H1 (cell line): ENCODE data around the gene PHC2. TPM values are rescaled to one million over a fixed set of nuclear protein-coding genes. Genes with fewer than 3 reads are reported as not detected.

Experiments used
- CTCF ChIA-PET: fragments of 300-600 bp; sonication (Branson Sonifier 250); formaldehyde crosslinking; loops from one replicate; lab custom pipeline; 2021; ENCODE audit not compliant: partially characterized antibody; lab: Charles Lee
- POLR2A ChIA-PET: fragments of 300-600 bp; sonication (Branson Sonifier 250); formaldehyde crosslinking; loops from one replicate; lab custom pipeline; 2021; ENCODE audit warnings: inconsistent platforms; ENCODE audit not compliant: partially characterized antibody; lab: Charles Lee
- DNase-seq, 2 experiments: peaks; one replicate each; pipeline versions ENCODE4 v3.0.0 to v3.0.0-alpha.2; 2010 to 2022; ENCODE audit warnings: low spot score in 2 of 2, low read depth in 1 of 2, mixed read lengths in 1 of 2
- FAIRE-seq: peaks from 2 replicates; lab custom pipeline; 2011; peaks lifted over from hg19 to GRCh38; lab: Jason Lieb, UNC
- H2AFZ ChIP-seq: 2 replicates; pipeline ENCODE4 v1.8.1; 2012; ENCODE audit warnings: low read length, inconsistent platforms
- H2AK5ac ChIP-seq: 2 replicates; pipeline ENCODE4 v1.6.1; 2013; ENCODE audit warnings: low read depth, low read length
- H2BK120ac ChIP-seq: replicated peaks from 2 replicates; pipeline ENCODE3; 2013; ENCODE audit warnings: low read depth, low read length, inconsistent platforms
- H2BK12ac ChIP-seq: 2 replicates; pipeline ENCODE4 v1.6.1; 2013; ENCODE audit warnings: low read depth, low read length
- H2BK15ac ChIP-seq: 2 replicates; pipeline ENCODE4 v1.6.1; 2013; ENCODE audit warnings: low read length
- H2BK20ac ChIP-seq: 2 replicates; pipeline ENCODE4 v1.6.1; 2013; ENCODE audit warnings: low read length
- H2BK5ac ChIP-seq: 2 replicates; pipeline ENCODE4 v1.6.1; 2013; ENCODE audit warnings: low read depth, low read length
- H3K14ac ChIP-seq: 2 replicates; pipeline ENCODE4 v1.6.1; 2013; ENCODE audit warnings: inconsistent platforms; ENCODE audit not compliant: insufficient read length
- H3K18ac ChIP-seq: 2 replicates; pipeline ENCODE4 v1.6.1; 2013; ENCODE audit warnings: low read length; ENCODE audit errors: extremely low read depth
- H3K23ac ChIP-seq: 2 replicates; pipeline ENCODE4 v1.6.1; 2013; ENCODE audit warnings: inconsistent platforms; ENCODE audit not compliant: insufficient read length
- H3K23me2 ChIP-seq: 2 replicates; pipeline ENCODE4 v1.6.1; 2013; ENCODE audit warnings: low read depth, low read length
- H3K27ac ChIP-seq: 2 replicates; pipeline ENCODE4 v1.6.1; 2011; ENCODE audit warnings: low read depth, low read length, inconsistent platforms
- H3K27me3 ChIP-seq, 4 experiments: replicated peaks in 1 of 4; 1 replicate in 1 of 4; 2 replicates in 3 of 4; pipeline versions ENCODE4 v1.6.1 to v1.8.1; 2011 to 2013; ENCODE audit warnings: low read length in 3 of 4, mild to moderate bottlenecking in 3 of 4, inconsistent platforms in 2 of 4, mixed read lengths in 2 of 4, moderate library complexity in 1 of 4; ENCODE audit not compliant: control insufficient read depth in 3 of 4, insufficient read depth in 3 of 4; ENCODE audit errors: extremely low read depth in 1 of 4
- H3K36me3 ChIP-seq, 4 experiments: 2 replicates each; pipeline versions ENCODE4 v1.6.1 to v1.8.1; 2011 to 2013; ENCODE audit warnings: mild to moderate bottlenecking in 4 of 4, low read length in 3 of 4, moderate library complexity in 2 of 4, control low read depth in 1 of 4, inconsistent platforms in 1 of 4; ENCODE audit not compliant: insufficient read depth in 4 of 4, control insufficient read depth in 2 of 4
- H3K4ac ChIP-seq: replicated peaks from 2 replicates; pipeline ENCODE3; 2013; ENCODE audit warnings: low read length, low read depth, mixed read lengths, inconsistent platforms; ENCODE audit not compliant: insufficient read length
- H3K4me1 ChIP-seq, 4 experiments: replicated peaks in 1 of 4; 1 replicate in 1 of 4; 2 replicates in 3 of 4; pipeline versions ENCODE4 v1.6.1 to v1.8.1; 2011 to 2013; ENCODE audit warnings: low read length in 3 of 4, inconsistent platforms in 2 of 4, mixed read lengths in 1 of 4; ENCODE audit not compliant: insufficient read depth in 4 of 4, control insufficient read depth in 3 of 4
- H3K4me2 ChIP-seq, 2 experiments: 2 replicates each; pipeline versions ENCODE4 v1.6.1 to v1.8.1; 2011 to 2013; ENCODE audit warnings: low read depth in 2 of 2, low read length in 2 of 2, control low read depth in 1 of 2, inconsistent platforms in 1 of 2, mild to moderate bottlenecking in 1 of 2; ENCODE audit not compliant: insufficient read depth in 1 of 2
- H3K4me3 ChIP-seq, 4 experiments: fragments of 200-600, 300-600 bp in 1 of 4; sonication (generic), shearing (Covaris generic), sonication (Bioruptor Twin) in 1 of 4; 2 replicates each; pipeline versions ENCODE4 v1.5.1 to v1.8.1; 2011 to 2016; ENCODE audit warnings: low read length in 4 of 4, low read depth in 3 of 4, control low read depth in 2 of 4, inconsistent platforms in 2 of 4, mild to moderate bottlenecking in 2 of 4, mixed read lengths in 1 of 4, moderate library complexity in 1 of 4; ENCODE audit not compliant: insufficient read depth in 2 of 4; ENCODE audit errors: extremely low read depth in 1 of 4
- H3K56ac ChIP-seq: replicated peaks from 2 replicates; pipeline ENCODE3; 2013; ENCODE audit warnings: low read depth, mild to moderate bottlenecking, mixed read lengths, low read length, inconsistent platforms; ENCODE audit not compliant: insufficient read length
- H3K79me1 ChIP-seq: 2 replicates; pipeline ENCODE4 v1.6.1; 2013; ENCODE audit warnings: low read depth, low read length, control low read depth
- H3K79me2 ChIP-seq, 2 experiments: 2 replicates each; pipeline versions ENCODE4 v1.6.1 to v1.8.1; 2012 to 2013; ENCODE audit warnings: low read length in 2 of 2, mild to moderate bottlenecking in 2 of 2, inconsistent platforms in 1 of 2; ENCODE audit not compliant: insufficient read depth in 2 of 2, control insufficient read depth in 1 of 2
- H3K9ac ChIP-seq, 4 experiments: replicated peaks in 1 of 4; 1 replicate in 1 of 4; 2 replicates in 3 of 4; pipeline versions ENCODE4 v1.6.1 to v1.8.1; 2011 to 2013; ENCODE audit warnings: low read depth in 3 of 4, low read length in 3 of 4, control low read depth in 2 of 4, mild to moderate bottlenecking in 2 of 4, moderate library complexity in 2 of 4, inconsistent platforms in 1 of 4; ENCODE audit errors: extremely low read depth in 1 of 4
- H3K9me3 ChIP-seq, 2 experiments: 2 replicates each; pipeline versions ENCODE4 v1.6.1 to v1.8.1; 2012 to 2013; ENCODE audit warnings: mild to moderate bottlenecking in 2 of 2, moderate library complexity in 2 of 2, control low read depth in 1 of 2, inconsistent platforms in 1 of 2, low read depth in 1 of 2, low read length in 1 of 2, mixed read lengths in 1 of 2; ENCODE audit not compliant: insufficient read depth in 2 of 2
- H4K20me1 ChIP-seq, 2 experiments: replicated peaks in 1 of 2; 2 replicates each; pipeline versions ENCODE3 to v1.8.1; 2011 to 2013; ENCODE audit warnings: inconsistent platforms in 2 of 2, low read length in 2 of 2, mild to moderate bottlenecking in 1 of 2; ENCODE audit not compliant: insufficient read depth in 2 of 2, control insufficient read depth in 1 of 2
- H4K5ac ChIP-seq: 2 replicates; pipeline ENCODE4 v1.6.1; 2013; ENCODE audit warnings: low read length, low read depth, mixed read lengths, inconsistent platforms; ENCODE audit not compliant: insufficient read length
- H4K8ac ChIP-seq: 2 replicates; pipeline ENCODE4 v1.8.0; 2013; ENCODE audit warnings: mild to moderate bottlenecking, moderate library complexity, low read length, inconsistent platforms; ENCODE audit not compliant: insufficient read depth; ENCODE audit errors: extremely low read depth
- H4K91ac ChIP-seq: replicated peaks from 2 replicates; pipeline ENCODE3; 2013; ENCODE audit warnings: low read length, mixed read lengths, inconsistent platforms; ENCODE audit not compliant: insufficient read length
- CBX8 ChIP-seq: fragments of 300-800, 300-1000 bp; sonication (generic); IDR thresholded peaks from 2 replicates; pipeline ENCODE4 v1.7.1; 2016; ENCODE audit warnings: low read depth, low read length, borderline replicate concordance
- EZH2 ChIP-seq: fragments of 200-600 bp; sonication (generic); IDR thresholded peaks from 2 replicates; pipeline ENCODE4 v1.7.1; 2012; ENCODE audit warnings: low read depth, mild to moderate bottlenecking, moderate library complexity, low read length, inconsistent platforms; ENCODE audit not compliant: severe bottlenecking
- GTF2F1 ChIP-seq: IDR thresholded peaks from 2 replicates; pipeline ENCODE4 v1.6.1; 2012; ENCODE audit warnings: low read depth, low read length, improper control_type of control experiment, borderline replicate concordance
- PHF8 ChIP-seq: fragments of 200-600 bp; sonication (generic); conservative IDR thresholded peaks from 2 replicates; pipeline ENCODE4 v1.7.1; 2012; ENCODE audit warnings: low read depth, mild to moderate bottlenecking, inconsistent platforms, low read length, moderate library complexity
- ZNF274 ChIP-seq: IDR thresholded peaks from 2 replicates; pipeline ENCODE4 v1.7.0; 2012; ENCODE audit warnings: low read length, borderline replicate concordance; ENCODE audit errors: extremely low read depth
- WGBS, 2 experiments: shearing (Covaris generic) in 1 of 2; methylation state at CpG; one replicate each; pipeline versions ENCODE4 v1.1.6 to v1.1.7; 2013 to 2015; ENCODE audit warnings: low lambda C conversion rate in 2 of 2, mixed read lengths in 2 of 2, inconsistent platforms in 1 of 2, low coverage in 1 of 2, missing lambda C conversion rate in 1 of 2; ENCODE audit not compliant: insufficient replicate concordance in 2 of 2, insufficient coverage in 1 of 2, insufficient read length in 1 of 2; ENCODE audit errors: extremely low coverage in 1 of 2, missing lambda C conversion rate in 1 of 2; 5-methylcytosine and 5-hydroxymethylcytosine counted together
- polyA plus RNA-seq, 7 experiments: library from polyadenylated mRNA; depleted of rRNA in 3 of 7; stranded (reverse) in 5 of 7; unstranded in 2 of 7; fragments of >200 nt in 5 of 7; fragments of 200-250 nt in 2 of 7; gene quantifications; 1 replicate in 5 of 7; 2 replicates in 1 of 7; 4 replicates in 1 of 7; pipeline versions ENCODE4 v1.2.1 to v1.2.3, GENCODE V29; 2011 to 2013; ENCODE audit warnings: missing spikeins in 2 of 7, mixed read lengths in 2 of 7
- total RNA-seq: library from RNA; stranded (reverse); fragmentation: NEBNext Ultra II Directional; extraction: Animal tissue kit (Norgen Biotek cat#: 25700); gene quantifications from 2 replicates; pipeline ENCODE4 v1.2.1, GENCODE V29; 2021

PHC2 gene
- total and polyA plus RNA-seq, 2 of the 8 experiments (the other 6 are each of a cell fraction or from before 2014, with no cell fraction given): 5.6 to 14.2 TPM

DNA sequence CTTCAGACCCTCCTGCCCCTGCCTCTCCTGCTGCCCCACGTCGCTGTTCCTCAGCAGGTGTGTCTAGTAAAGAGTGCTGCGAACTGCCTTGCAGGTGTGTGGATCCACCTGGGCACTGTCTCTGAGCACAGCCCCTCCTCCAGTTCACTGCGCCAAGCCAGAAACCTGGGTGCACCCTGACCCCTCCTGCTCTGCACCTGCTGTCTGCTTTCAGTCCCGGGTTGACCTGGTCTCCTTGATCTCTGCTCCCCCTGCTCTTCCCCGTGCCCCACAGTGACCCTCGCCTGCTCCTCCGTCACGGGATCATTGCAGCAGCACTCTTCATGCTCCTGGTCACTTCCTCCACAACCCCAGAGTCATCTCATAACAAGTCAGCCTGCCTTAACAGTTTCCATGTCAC, 116.5 kb downstream of the PHC2 start:
- Histone ChIP-seq H2BK5ac (no peak overlapping the region), H3K79me1 (no peaks in the 10 kb centered on the region), H3K4me3 (no peak overlapping the region), H4K20me1 (peaks cover 0 to 2% of the 10 kb centered on the region in 2 experiments), H3K36me3 (no peaks in the 10 kb centered on the region), H4K8ac (no peak overlapping the region), H2BK15ac (no peak overlapping the region), H3K27ac (no peak overlapping the region), H3K79me2 (no peaks in the 10 kb centered on the region), H3K9me3 (peaks cover 2 to 7% of the 10 kb centered on the region in 2 experiments; a peak in 1 of 4 replicates), H3K56ac (no peak overlapping the region), H2BK120ac (no peak overlapping the region), H2AK5ac (no peak overlapping the region), H3K27me3 (no peaks in the 10 kb centered on the region; a peak in 2 of 7 replicates), H2AFZ (no peak overlapping the region)
- 86% methylated on average over 9 of the region's 9 CpGs; no CpG with 5 or more reads in 1 of the 2 experiments for WGBS, 2 experiments
- no peak for FAIRE-seq
- POLR2A ChIA-PET: interaction anchor here (0.8 kb wide), 1 partner anchor 24 kb away, joined by 3 read pairs; no protein-coding TSS in a partner anchor
- TF ChIP-seq GTF2F1 (no peak), PHF8 (no peak), EZH2 (no peak), ZNF274 (no peak), CBX8 (no peak)
- TF ChIP-seq, all 59 proteins: peak for 0
- no peak overlapping the region for H3K18ac ChIP-seq
- no peak for DNase-seq
- CTCF ChIA-PET: interaction anchor here (1.0 to 5.5 kb wide), 3 partner anchors 13 to 125 kb away, joined by 4 to 50 read pairs (median 5); no protein-coding TSS in a partner anchor
- no peak overlapping the region for H3K9ac ChIP-seq
- no peak overlapping the region for H4K5ac ChIP-seq
- no peak overlapping the region for H3K4me2 ChIP-seq
- H3K4ac ChIP-seq: no peak overlapping the region
- no peak overlapping the region for H2BK12ac ChIP-seq
- H2BK20ac ChIP-seq: no peak overlapping the region
- H4K91ac ChIP-seq: no peak overlapping the region
- no peak overlapping the region for H3K14ac ChIP-seq
- no peak overlapping the region for H3K23ac ChIP-seq
- H3K4me1 ChIP-seq: no peaks in the 10 kb centered on the region
- no peaks in the 10 kb centered on the region for H3K23me2 ChIP-seq
